ENCODE results near the gene CDYL2.

DNA sequence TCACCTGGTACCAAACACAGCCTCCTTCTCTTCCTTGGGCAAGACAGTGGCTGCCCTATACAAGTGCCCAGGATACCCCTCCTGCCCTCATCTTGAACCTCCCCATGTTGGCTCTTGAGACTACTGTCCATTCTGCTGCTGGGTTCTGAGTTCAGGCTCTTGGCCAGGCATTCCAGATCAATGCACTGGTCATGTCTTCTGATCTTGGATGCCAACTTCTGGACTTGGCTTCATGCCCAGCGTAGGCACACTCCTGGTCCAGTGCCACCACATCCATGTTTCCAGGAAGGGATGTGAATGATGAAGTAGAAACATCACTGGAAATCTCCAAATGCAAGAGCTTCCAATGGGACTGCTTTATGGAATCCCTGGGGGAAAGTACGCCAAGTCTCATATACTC is 212.1 kb downstream of the CDYL2 start:
- TF ChIP-seq EZH2 (IDR thresholded peaks at IDR 0.05; ENCODE audit: insufficient read depth, poor library complexity, severe bottlenecking) (no peak), EZH2phosphoT487 (IDR thresholded peaks at IDR 0.05; ENCODE audit: insufficient read depth, low read depth) (no peak)
